GM23248 (cell line): ENCODE data around the gene CIT.

Source experiments
- EZH2 ChIP-seq: fragments of 200-600 bp; sonication (generic); IDR thresholded peaks from 2 replicates; pipeline ENCODE4 v1.6.1; 2018; ENCODE audit warnings: antibody characterized with exemption, mild to moderate bottlenecking; ENCODE audit not compliant: insufficient read depth, poor library complexity, severe bottlenecking
- EZH2phosphoT487 ChIP-seq: fragments of 200-600 bp; sonication (generic); IDR thresholded peaks from 2 replicates; pipeline ENCODE4 v1.6.1; 2018; ENCODE audit warnings: antibody characterized with exemption, moderate library complexity, mild to moderate bottlenecking, low read depth; ENCODE audit not compliant: insufficient read depth

GRCh38 chr12:119642986-119643385 lies 234.1 kb downstream of the CIT start:
- no peak for TF ChIP-seq EZH2
- TF ChIP-seq EZH2phosphoT487: no peak
